H1 (cell line): ENCODE measurements around the gene TDP2. TPM values are rescaled to one million over a fixed set of nuclear protein-coding genes. Genes with fewer than 3 reads are reported as not detected.

Source experiments
- CTCF ChIA-PET: fragments of 300-600 bp; sonication (Branson Sonifier 250); formaldehyde crosslinking; loops from one replicate; lab custom pipeline; 2021; ENCODE audit not compliant: partially characterized antibody; lab: Charles Lee
- POLR2A ChIA-PET: fragments of 300-600 bp; sonication (Branson Sonifier 250); formaldehyde crosslinking; loops from one replicate; lab custom pipeline; 2021; ENCODE audit warnings: inconsistent platforms; ENCODE audit not compliant: partially characterized antibody; lab: Charles Lee
- DNase-seq, 2 experiments: peaks; one replicate each; pipeline versions ENCODE4 v3.0.0 to v3.0.0-alpha.2; 2010 to 2022; ENCODE audit warnings: low spot score in 2 of 2, low read depth in 1 of 2, mixed read lengths in 1 of 2
- FAIRE-seq: peaks from 2 replicates; lab custom pipeline; 2011; peaks lifted over from hg19 to GRCh38; lab: Jason Lieb, UNC
- H2AFZ ChIP-seq: 2 replicates; pipeline ENCODE4 v1.8.1; 2012; ENCODE audit warnings: low read length, inconsistent platforms
- H2AK5ac ChIP-seq: 2 replicates; pipeline ENCODE4 v1.6.1; 2013; ENCODE audit warnings: low read depth, low read length
- H2BK120ac ChIP-seq: replicated peaks from 2 replicates; pipeline ENCODE3; 2013; ENCODE audit warnings: low read depth, low read length, inconsistent platforms
- H2BK12ac ChIP-seq: 2 replicates; pipeline ENCODE4 v1.6.1; 2013; ENCODE audit warnings: low read depth, low read length
- H2BK15ac ChIP-seq: 2 replicates; pipeline ENCODE4 v1.6.1; 2013; ENCODE audit warnings: low read length
- H2BK20ac ChIP-seq: 2 replicates; pipeline ENCODE4 v1.6.1; 2013; ENCODE audit warnings: low read length
- H2BK5ac ChIP-seq: 2 replicates; pipeline ENCODE4 v1.6.1; 2013; ENCODE audit warnings: low read depth, low read length
- H3K14ac ChIP-seq: 2 replicates; pipeline ENCODE4 v1.6.1; 2013; ENCODE audit warnings: inconsistent platforms; ENCODE audit not compliant: insufficient read length
- H3K18ac ChIP-seq: 2 replicates; pipeline ENCODE4 v1.6.1; 2013; ENCODE audit warnings: low read length; ENCODE audit errors: extremely low read depth
- H3K23ac ChIP-seq: 2 replicates; pipeline ENCODE4 v1.6.1; 2013; ENCODE audit warnings: inconsistent platforms; ENCODE audit not compliant: insufficient read length
- H3K23me2 ChIP-seq: 2 replicates; pipeline ENCODE4 v1.6.1; 2013; ENCODE audit warnings: low read depth, low read length
- H3K27ac ChIP-seq: 2 replicates; pipeline ENCODE4 v1.6.1; 2011; ENCODE audit warnings: low read depth, low read length, inconsistent platforms
- H3K27me3 ChIP-seq, 4 experiments: replicated peaks in 1 of 4; 1 replicate in 1 of 4; 2 replicates in 3 of 4; pipeline versions ENCODE4 v1.6.1 to v1.8.1; 2011 to 2013; ENCODE audit warnings: low read length in 3 of 4, mild to moderate bottlenecking in 3 of 4, inconsistent platforms in 2 of 4, mixed read lengths in 2 of 4, moderate library complexity in 1 of 4; ENCODE audit not compliant: control insufficient read depth in 3 of 4, insufficient read depth in 3 of 4; ENCODE audit errors: extremely low read depth in 1 of 4
- H3K36me3 ChIP-seq, 4 experiments: 2 replicates each; pipeline versions ENCODE4 v1.6.1 to v1.8.1; 2011 to 2013; ENCODE audit warnings: mild to moderate bottlenecking in 4 of 4, low read length in 3 of 4, moderate library complexity in 2 of 4, control low read depth in 1 of 4, inconsistent platforms in 1 of 4; ENCODE audit not compliant: insufficient read depth in 4 of 4, control insufficient read depth in 2 of 4
- H3K4ac ChIP-seq: replicated peaks from 2 replicates; pipeline ENCODE3; 2013; ENCODE audit warnings: low read length, low read depth, mixed read lengths, inconsistent platforms; ENCODE audit not compliant: insufficient read length
- H3K4me1 ChIP-seq, 4 experiments: replicated peaks in 1 of 4; 1 replicate in 1 of 4; 2 replicates in 3 of 4; pipeline versions ENCODE4 v1.6.1 to v1.8.1; 2011 to 2013; ENCODE audit warnings: low read length in 3 of 4, inconsistent platforms in 2 of 4, mixed read lengths in 1 of 4; ENCODE audit not compliant: insufficient read depth in 4 of 4, control insufficient read depth in 3 of 4
- H3K4me2 ChIP-seq, 2 experiments: 2 replicates each; pipeline versions ENCODE4 v1.6.1 to v1.8.1; 2011 to 2013; ENCODE audit warnings: low read depth in 2 of 2, low read length in 2 of 2, control low read depth in 1 of 2, inconsistent platforms in 1 of 2, mild to moderate bottlenecking in 1 of 2; ENCODE audit not compliant: insufficient read depth in 1 of 2
- H3K4me3 ChIP-seq, 4 experiments: fragments of 200-600, 300-600 bp in 1 of 4; sonication (generic), shearing (Covaris generic), sonication (Bioruptor Twin) in 1 of 4; 2 replicates each; pipeline versions ENCODE4 v1.5.1 to v1.8.1; 2011 to 2016; ENCODE audit warnings: low read length in 4 of 4, low read depth in 3 of 4, control low read depth in 2 of 4, inconsistent platforms in 2 of 4, mild to moderate bottlenecking in 2 of 4, mixed read lengths in 1 of 4, moderate library complexity in 1 of 4; ENCODE audit not compliant: insufficient read depth in 2 of 4; ENCODE audit errors: extremely low read depth in 1 of 4
- H3K56ac ChIP-seq: replicated peaks from 2 replicates; pipeline ENCODE3; 2013; ENCODE audit warnings: low read depth, mild to moderate bottlenecking, mixed read lengths, low read length, inconsistent platforms; ENCODE audit not compliant: insufficient read length
- H3K79me1 ChIP-seq: 2 replicates; pipeline ENCODE4 v1.6.1; 2013; ENCODE audit warnings: low read depth, low read length, control low read depth
- H3K79me2 ChIP-seq, 2 experiments: 2 replicates each; pipeline versions ENCODE4 v1.6.1 to v1.8.1; 2012 to 2013; ENCODE audit warnings: low read length in 2 of 2, mild to moderate bottlenecking in 2 of 2, inconsistent platforms in 1 of 2; ENCODE audit not compliant: insufficient read depth in 2 of 2, control insufficient read depth in 1 of 2
- H3K9ac ChIP-seq, 4 experiments: replicated peaks in 1 of 4; 1 replicate in 1 of 4; 2 replicates in 3 of 4; pipeline versions ENCODE4 v1.6.1 to v1.8.1; 2011 to 2013; ENCODE audit warnings: low read depth in 3 of 4, low read length in 3 of 4, control low read depth in 2 of 4, mild to moderate bottlenecking in 2 of 4, moderate library complexity in 2 of 4, inconsistent platforms in 1 of 4; ENCODE audit errors: extremely low read depth in 1 of 4
- H3K9me3 ChIP-seq, 2 experiments: 2 replicates each; pipeline versions ENCODE4 v1.6.1 to v1.8.1; 2012 to 2013; ENCODE audit warnings: mild to moderate bottlenecking in 2 of 2, moderate library complexity in 2 of 2, control low read depth in 1 of 2, inconsistent platforms in 1 of 2, low read depth in 1 of 2, low read length in 1 of 2, mixed read lengths in 1 of 2; ENCODE audit not compliant: insufficient read depth in 2 of 2
- H4K20me1 ChIP-seq, 2 experiments: replicated peaks in 1 of 2; 2 replicates each; pipeline versions ENCODE3 to v1.8.1; 2011 to 2013; ENCODE audit warnings: inconsistent platforms in 2 of 2, low read length in 2 of 2, mild to moderate bottlenecking in 1 of 2; ENCODE audit not compliant: insufficient read depth in 2 of 2, control insufficient read depth in 1 of 2
- H4K5ac ChIP-seq: 2 replicates; pipeline ENCODE4 v1.6.1; 2013; ENCODE audit warnings: low read length, low read depth, mixed read lengths, inconsistent platforms; ENCODE audit not compliant: insufficient read length
- H4K8ac ChIP-seq: 2 replicates; pipeline ENCODE4 v1.8.0; 2013; ENCODE audit warnings: mild to moderate bottlenecking, moderate library complexity, low read length, inconsistent platforms; ENCODE audit not compliant: insufficient read depth; ENCODE audit errors: extremely low read depth
- H4K91ac ChIP-seq: replicated peaks from 2 replicates; pipeline ENCODE3; 2013; ENCODE audit warnings: low read length, mixed read lengths, inconsistent platforms; ENCODE audit not compliant: insufficient read length
- BACH1 ChIP-seq: IDR thresholded peaks from 2 replicates; pipeline ENCODE4 v1.6.1; 2012; ENCODE audit warnings: low read length, improper control_type of control experiment
- CBX5 ChIP-seq: fragments of 300-800, 300-1000 bp; sonication (generic); IDR thresholded peaks from 2 replicates; pipeline ENCODE4 v1.7.1; 2016; ENCODE audit warnings: antibody characterized with exemption, low read length, low read depth
- WGBS, 2 experiments: shearing (Covaris generic) in 1 of 2; methylation state at CpG; one replicate each; pipeline versions ENCODE4 v1.1.6 to v1.1.7; 2013 to 2015; ENCODE audit warnings: low lambda C conversion rate in 2 of 2, mixed read lengths in 2 of 2, inconsistent platforms in 1 of 2, low coverage in 1 of 2, missing lambda C conversion rate in 1 of 2; ENCODE audit not compliant: insufficient replicate concordance in 2 of 2, insufficient coverage in 1 of 2, insufficient read length in 1 of 2; ENCODE audit errors: extremely low coverage in 1 of 2, missing lambda C conversion rate in 1 of 2; 5-methylcytosine and 5-hydroxymethylcytosine counted together
- polyA plus RNA-seq, 7 experiments: library from polyadenylated mRNA; depleted of rRNA in 3 of 7; stranded (reverse) in 5 of 7; unstranded in 2 of 7; fragments of >200 nt in 5 of 7; fragments of 200-250 nt in 2 of 7; gene quantifications; 1 replicate in 5 of 7; 2 replicates in 1 of 7; 4 replicates in 1 of 7; pipeline versions ENCODE4 v1.2.1 to v1.2.3, GENCODE V29; 2011 to 2013; ENCODE audit warnings: missing spikeins in 2 of 7, mixed read lengths in 2 of 7
- total RNA-seq: library from RNA; stranded (reverse); fragmentation: NEBNext Ultra II Directional; extraction: Animal tissue kit (Norgen Biotek cat#: 25700); gene quantifications from 2 replicates; pipeline ENCODE4 v1.2.1, GENCODE V29; 2021

TDP2 gene
- total and polyA plus RNA-seq, 2 of the 8 experiments (the other 6 are each of a cell fraction or from before 2014, with no cell fraction given), result 18.8 to 51.6 TPM

GRCh38 chr6:24690593-24690992 is 23.9 kb upstream of the TDP2 start:
- WGBS, 2 experiments, result 83% methylated on average over 1 of the region's 1 CpG; no CpG with 5 or more reads in 1 of the 2 experiments
- Histone ChIP-seq H3K23ac (no peak overlapping the region), H3K4ac (no peak overlapping the region), H3K18ac (no peak overlapping the region), H3K9ac (no peak overlapping the region), H3K79me2 (0 out of 4 replicates have a peak, but pooled peaks cover 0 to 2% of the 10 kb centered on the region in 2 experiments), H3K4me3 (no peak overlapping the region), H3K36me3 (peaks cover 0 to 3% (median 0%) of the 10 kb centered on the region in 4 experiments; a peak in 1 of 8 replicates), H3K14ac (no peak overlapping the region), H2BK5ac (no peak overlapping the region), H3K9me3 (no peaks in the 10 kb centered on the region), H4K5ac (no peak overlapping the region), H2BK15ac (no peak overlapping the region), H2AFZ (no peak overlapping the region), H3K56ac (no peak overlapping the region), H3K27ac (no peak overlapping the region), H3K27me3 (no peaks in the 10 kb centered on the region)
- DNase-seq, result no peak
- no peak for TF ChIP-seq BACH1
- TF ChIP-seq CBX5, result no peak
- TF ChIP-seq, all 59 proteins: peak for 0
- H4K20me1 ChIP-seq, result no peaks in the 10 kb centered on the region
- H3K23me2 ChIP-seq, result no peaks in the 10 kb centered on the region
- no peak overlapping the region for H2AK5ac ChIP-seq
- CTCF ChIA-PET, result no interaction called here
- no peak overlapping the region for H2BK12ac ChIP-seq
- H2BK120ac ChIP-seq, result no peak overlapping the region
- no peak for FAIRE-seq
- POLR2A ChIA-PET, result interaction anchor here (0.9 kb wide), 1 partner anchor 25 kb away, joined by 5 read pairs; no protein-coding TSS in a partner anchor
- no peak overlapping the region for H4K8ac ChIP-seq
- H3K4me1 ChIP-seq, result peaks cover 0 to 3% (median 0%) of the 10 kb centered on the region in 4 experiments; a peak in 1 of 7 replicates
- no peak overlapping the region for H2BK20ac ChIP-seq
- H3K4me2 ChIP-seq, result no peak overlapping the region
- no peaks in the 10 kb centered on the region for H3K79me1 ChIP-seq
- no peak overlapping the region for H4K91ac ChIP-seq
